K562 treated with DMSO at 1 percent for 12 hours (cell line): ENCODE data around the gene ASNSD1. TPM values are rescaled to one million over a fixed set of nuclear protein-coding genes. Genes with fewer than 3 reads are reported as not detected.

ENCODE experiments used
- total RNA-seq: library from RNA; unstranded; fragments of 300-600 nt; gene quantifications from 2 replicates; pipeline ENCODE4 v1.2.3, GENCODE V29; 2022; ENCODE audit not compliant: insufficient read depth

Gene ASNSD1
- total RNA-seq: 12.5 and 31.4 TPM in 2 replicates

GRCh38 chr2:189661148-189661956, at the start of gene ASNSD1:
Gene ASNSD1 (plus strand): TSS chr2:189661459. CDS start chr2:189666133, 4,674 bp downstream.

GRCh38 chr2:189674374-189675112, 13.3 kb downstream of the ASNSD1 start, which contains the start of gene ANKAR:
Gene ANKAR (plus strand): TSS chr2:189674670. CDS start chr2:189676491, 1,821 bp downstream.

Other genes with a start within 250 kb of the ASNSD1 start
- gene WDR75, start 220.0 kb upstream of the ASNSD1 start, total RNA-seq: 10.4 and 22.6 TPM in 2 replicates
- gene SLC40A1, start 80.7 kb upstream of the ASNSD1 start, total RNA-seq: 5.8 and 17.5 TPM in 2 replicates
- 0.34 and 0.69 TPM in 2 replicates for gene ANKAR, start 13.2 kb downstream of the ASNSD1 start, total RNA-seq
- gene OSGEPL1, start 101.3 kb downstream of the ASNSD1 start, total RNA-seq: 3.3 and 5.7 TPM in 2 replicates
- 21.3 and 27.5 TPM in 2 replicates for gene ORMDL1, start 122.9 kb downstream of the ASNSD1 start, total RNA-seq
- 3.8 and 9.6 TPM in 2 replicates for gene PMS1, start 123.0 kb downstream of the ASNSD1 start, total RNA-seq